Measurements from ENCODE around the gene DTX3. TPM values are rescaled to one million over a fixed set of nuclear protein-coding genes. Genes with fewer than 3 reads are reported as not detected.
A peak's percentile ranks its signal among the peaks of the same experiment; 100 is the strongest.
"Not testable (repeated sequence)": the region's sequence is repeated elsewhere in the genome, so short reads cannot be mapped to it uniquely, and the experiment has no call there.

The DTX3 gene
- total RNA-seq, 1 donor from 2014 or later = 17.6 TPM

- peak; percentile 83 for DNase-seq (ENCODE audit: low spot score)
Observed at GRCh38 chr12:57583008-57583831, 21.4 kb upstream of the DTX3 start.

GRCh38 chr12:57584050-57584449 lies 20.6 kb upstream of the DTX3 start:
- DNase-seq (ENCODE audit: low spot score) = no peak

- DNase-seq (ENCODE audit: low spot score) = no peak
Observed at GRCh38 chr12:57584690-57585089, 19.9 kb upstream of the DTX3 start.

- no peak for DNase-seq (ENCODE audit: low spot score)
Observed at GRCh38 chr12:57585156-57585555, 19.5 kb upstream of the DTX3 start.

- no peak for DNase-seq (ENCODE audit: low spot score)
Observed at GRCh38 chr12:57586128-57586527, 18.5 kb upstream of the DTX3 start.

GRCh38 chr12:57586832-57587429 lies 17.7 kb upstream of the DTX3 start:
- DNase-seq (ENCODE audit: low spot score) = no peak

- not testable (repeated sequence) for DNase-seq (ENCODE audit: low spot score)
Observed at GRCh38 chr12:57588951-57589610, 15.5 kb upstream of the DTX3 start.

- no peak for DNase-seq (ENCODE audit: low spot score)
Observed at GRCh38 chr12:57590479-57590863, 14.2 kb upstream of the DTX3 start.

GRCh38 chr12:57590864-57591781 lies 13.5 kb upstream of the DTX3 start, which contains the start of gene PIP4K2C:
PIP4K2C (plus strand) TSS chr12:57591192; CDS start chr12:57591290, 98 bp downstream.
- peak; percentile 78 for DNase-seq (ENCODE audit: low spot score)

GRCh38 chr12:57591782-57592325 lies 12.8 kb upstream of the DTX3 start:
- DNase-seq (ENCODE audit: low spot score) = no peak

GRCh38 chr12:57592551-57593165 lies 12.0 kb upstream of the DTX3 start:
- DNase-seq (ENCODE audit: low spot score) = no peak

GRCh38 chr12:57593187-57593586 lies 11.4 kb upstream of the DTX3 start:
- no peak for DNase-seq (ENCODE audit: low spot score)

- DNase-seq (ENCODE audit: low spot score) = no peak
Observed at GRCh38 chr12:57600395-57600794, 4.2 kb upstream of the DTX3 start.

- no peak for DNase-seq (ENCODE audit: low spot score)
Observed at GRCh38 chr12:57602544-57602943, 2.1 kb upstream of the DTX3 start.

- DNase-seq (ENCODE audit: low spot score) = no peak
Observed at GRCh38 chr12:57603324-57603723, 1.3 kb upstream of the DTX3 start.

- peak; percentile 90 for DNase-seq (ENCODE audit: low spot score)
Observed at GRCh38 chr12:57603815-57604453, 690 bp upstream of the DTX3 start.

- DNase-seq (ENCODE audit: low spot score) = peak; percentile 50
Observed at GRCh38 chr12:57604992-57605810, 577 bp downstream of the DTX3 start.

GRCh38 chr12:57605811-57606311 lies 1.2 kb downstream of the DTX3 start:
- DNase-seq (ENCODE audit: low spot score) = no peak

- no peak for DNase-seq (ENCODE audit: low spot score)
Observed at GRCh38 chr12:57606399-57606798, 1.8 kb downstream of the DTX3 start.

Data from umbilical cord (tissue), 2 donors.